Measurements from ENCODE around the gene ALDH1L1.

DNA sequence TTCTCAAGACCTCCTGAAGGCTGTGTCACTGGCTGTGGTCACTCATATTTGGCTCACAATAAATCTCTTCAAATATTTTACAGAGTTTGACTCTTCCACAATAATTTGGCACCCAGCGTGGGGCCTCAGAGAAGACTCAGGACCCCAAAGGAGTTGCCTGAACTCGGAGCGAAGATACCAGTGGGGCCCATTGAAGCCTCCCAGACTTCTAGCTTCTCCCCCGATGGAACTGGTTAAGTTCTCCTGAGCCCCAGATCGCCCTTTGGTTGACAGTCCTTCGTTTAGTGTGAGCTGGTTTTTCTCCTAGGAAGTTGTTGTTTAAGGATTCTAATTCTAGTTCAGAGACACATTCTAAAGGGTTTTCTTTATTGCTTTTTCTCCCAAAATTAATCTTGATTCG, 95.1 kb downstream of the ALDH1L1 start:
- TF ChIP-seq, protein P1, sequence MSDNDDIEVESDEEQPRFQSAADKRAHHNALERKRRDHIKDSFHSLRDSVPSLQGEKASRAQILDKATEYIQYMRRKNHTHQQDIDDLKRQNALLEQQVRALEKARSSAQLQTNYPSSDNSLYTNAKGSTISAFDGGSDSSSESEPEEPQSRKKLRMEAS (IDR thresholded peaks at IDR 0.05; ENCODE audit: low read depth, low read length) = no peak
- TF ChIP-seq, protein P2, sequence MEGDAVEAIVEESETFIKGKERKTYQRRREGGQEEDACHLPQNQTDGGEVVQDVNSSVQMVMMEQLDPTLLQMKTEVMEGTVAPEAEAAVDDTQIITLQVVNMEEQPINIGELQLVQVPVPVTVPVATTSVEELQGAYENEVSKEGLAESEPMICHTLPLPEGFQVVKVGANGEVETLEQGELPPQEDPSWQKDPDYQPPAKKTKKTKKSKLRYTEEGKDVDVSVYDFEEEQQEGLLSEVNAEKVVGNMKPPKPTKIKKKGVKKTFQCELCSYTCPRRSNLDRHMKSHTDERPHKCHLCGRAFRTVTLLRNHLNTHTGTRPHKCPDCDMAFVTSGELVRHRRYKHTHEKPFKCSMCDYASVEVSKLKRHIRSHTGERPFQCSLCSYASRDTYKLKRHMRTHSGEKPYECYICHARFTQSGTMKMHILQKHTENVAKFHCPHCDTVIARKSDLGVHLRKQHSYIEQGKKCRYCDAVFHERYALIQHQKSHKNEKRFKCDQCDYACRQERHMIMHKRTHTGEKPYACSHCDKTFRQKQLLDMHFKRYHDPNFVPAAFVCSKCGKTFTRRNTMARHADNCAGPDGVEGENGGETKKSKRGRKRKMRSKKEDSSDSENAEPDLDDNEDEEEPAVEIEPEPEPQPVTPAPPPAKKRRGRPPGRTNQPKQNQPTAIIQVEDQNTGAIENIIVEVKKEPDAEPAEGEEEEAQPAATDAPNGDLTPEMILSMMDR (IDR thresholded peaks at IDR 0.05; ENCODE audit: low read depth, low read length) = no peak
- no peak for TF ChIP-seq MYC (IDR thresholded peaks at IDR 0.05; ENCODE audit: low read depth, low read length)

Data from NB4 (cell line).